ENCODE results near the gene SND1.

- TF ChIP-seq REST (IDR thresholded peaks at IDR 0.05; ENCODE audit: low read depth) = no peak
- TF ChIP-seq CREB1 (IDR thresholded peaks at IDR 0.05; ENCODE audit: low read depth) = no peak
- no peak for TF ChIP-seq FOXM1 (IDR thresholded peaks at IDR 0.05; ENCODE audit: borderline replicate concordance, low read depth)
These were observed 389.2 kb downstream of the SND1 start for GRCh38 chr7:128041203-128041602.

Measured in Ishikawa (cell line).